OCI-LY1 (cell line): Measurements from ENCODE around the gene RAD51AP1.

Experiments used
- H2AFZ ChIP-seq: fragments of 200-600 bp; sonication (generic), shearing (Covaris generic); 2 replicates; pipeline ENCODE4 v1.6.0; 2014; ENCODE audit warnings: antibody characterized with exemption, mild to moderate bottlenecking, low read length
- H3F3A ChIP-seq: fragments of 200-600 bp; sonication (generic), shearing (Covaris generic); 2 replicates; pipeline ENCODE4 v1.6.0; 2014; ENCODE audit warnings: mild to moderate bottlenecking, antibody characterized with exemption, low read length, moderate library complexity; ENCODE audit not compliant: insufficient read depth
- H3K27ac ChIP-seq: fragments of 200-600 bp; sonication (generic); 2 replicates; pipeline ENCODE4 v1.5.1; 2014; ENCODE audit warnings: low read length, mixed run types, mild to moderate bottlenecking, low read depth; ENCODE audit not compliant: poor library complexity, severe bottlenecking
- H3K27me3 ChIP-seq: fragments of 200-600 bp; sonication (generic); 2 replicates; pipeline ENCODE4 v1.6.0; 2014; ENCODE audit warnings: antibody characterized with exemption, mild to moderate bottlenecking, low read length, moderate library complexity; ENCODE audit not compliant: insufficient read depth
- H3K36me3 ChIP-seq: fragments of 200-600 bp; sonication (generic); 2 replicates; pipeline ENCODE4 v1.6.1; 2014; ENCODE audit warnings: mild to moderate bottlenecking, antibody characterized with exemption, low read length, moderate library complexity, mixed read lengths; ENCODE audit not compliant: insufficient read depth
- H3K4me1 ChIP-seq: fragments of 200-600 bp; sonication (generic); 2 replicates; pipeline ENCODE4 v1.5.1; 2014; ENCODE audit warnings: mild to moderate bottlenecking, low read length, moderate library complexity; ENCODE audit not compliant: insufficient read depth, severe bottlenecking
- H3K4me2 ChIP-seq: fragments of 200-600 bp; sonication (generic), shearing (Covaris generic); 2 replicates; pipeline ENCODE4 v1.6.1; 2014; ENCODE audit warnings: low read length
- H3K4me3 ChIP-seq: fragments of 200-600 bp; sonication (generic); 2 replicates; pipeline ENCODE4 v1.5.1; 2014; ENCODE audit warnings: low read length, low read depth, mild to moderate bottlenecking, mixed read lengths; ENCODE audit not compliant: poor library complexity, severe bottlenecking
- H3K79me2 ChIP-seq: fragments of 200-600 bp; shearing (Covaris generic); 2 replicates; pipeline ENCODE4 v1.6.1; 2016; ENCODE audit warnings: mixed run types, low read length, mixed read lengths; ENCODE audit not compliant: insufficient read depth
- H3K9ac ChIP-seq: fragments of 200-600 bp; sonication (generic), shearing (Covaris generic); 2 replicates; pipeline ENCODE4 v1.6.1; 2014; ENCODE audit warnings: mild to moderate bottlenecking, low read length, mixed read lengths
- H3K9me2 ChIP-seq: fragments of 200-600 bp; sonication (generic), shearing (Covaris generic); 2 replicates; pipeline ENCODE4 v1.6.1; 2014; ENCODE audit warnings: low read depth, mild to moderate bottlenecking, low read length, mixed read lengths
- H3K9me3 ChIP-seq: fragments of 200-600 bp; shearing (Covaris generic); 2 replicates; pipeline ENCODE4 v1.6.1; 2014; ENCODE audit warnings: low read length, mixed read lengths
- H4K20me1 ChIP-seq: fragments of 200-600 bp; sonication (generic), shearing (Covaris generic); 2 replicates; pipeline ENCODE4 v1.6.0; 2016; ENCODE audit warnings: mild to moderate bottlenecking, low read length; ENCODE audit not compliant: insufficient read depth
- CTCF ChIP-seq: fragments of 200-600 bp; sonication (generic), shearing (Covaris generic); IDR thresholded peaks from 2 replicates; pipeline ENCODE4 v1.5.1; 2017; ENCODE audit warnings: mild to moderate bottlenecking, antibody characterized with exemption, low read length, moderate library complexity, mixed read lengths
- EZH2 ChIP-seq: fragments of 200-600 bp; sonication (generic), shearing (Covaris generic); IDR thresholded peaks from 2 replicates; pipeline ENCODE4 v1.8.0; 2017; ENCODE audit warnings: borderline replicate concordance, mixed run types, mild to moderate bottlenecking, antibody characterized with exemption, low read length, moderate library complexity, mixed read lengths

RAD51AP1 gene

DNA sequence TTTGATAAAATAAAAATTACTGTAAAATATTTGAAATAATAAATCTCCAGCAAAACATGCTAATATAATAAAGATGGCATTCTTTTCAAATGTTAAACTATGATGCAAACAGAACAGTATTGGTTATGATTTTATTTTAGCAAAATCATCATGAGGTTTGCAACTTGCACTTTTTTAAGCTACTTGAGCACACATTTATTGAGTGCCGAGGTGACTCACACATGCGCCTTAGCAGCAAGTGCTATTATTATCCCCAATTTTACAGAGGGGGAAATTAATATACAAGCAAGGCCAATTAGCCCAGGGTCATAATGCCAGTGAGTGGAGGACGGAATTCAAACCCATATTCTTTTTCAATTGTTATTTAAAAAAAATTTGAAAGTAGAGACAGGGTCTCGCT is 30.6 kb downstream of the RAD51AP1 start:
- Histone ChIP-seq H3K4me3 (no peak overlapping the region), H3K4me1 (peaks cover 18% of the 10 kb centered on the region), H3K9me3 (no peaks in the 10 kb centered on the region), H3K9ac (no peak overlapping the region), H2AFZ (no peak overlapping the region), H3K27me3 (no peaks in the 10 kb centered on the region), H3F3A (no peaks in the 10 kb centered on the region), H3K36me3 (peaks cover 4% of the 10 kb centered on the region; the same call in 1 of the 2 replicates), H3K79me2 (no peaks in the 10 kb centered on the region), H3K27ac (no peak overlapping the region), H4K20me1 (no peaks in the 10 kb centered on the region), H3K4me2 (no peak overlapping the region), H3K9me2 (no peaks in the 10 kb centered on the region)
- TF ChIP-seq CTCF (no peak), EZH2 (no peak)

GRCh38 chr12:4572680-4573079 is 34.0 kb downstream of the RAD51AP1 start:
- H4K20me1 ChIP-seq, result no peaks in the 10 kb centered on the region
- no peaks in the 10 kb centered on the region for H3F3A ChIP-seq
- no peak for TF ChIP-seq CTCF
- TF ChIP-seq EZH2, result no peak
- no peaks in the 10 kb centered on the region for H3K79me2 ChIP-seq
- no peaks in the 10 kb centered on the region for H3K9me2 ChIP-seq
- no peak overlapping the region for H3K27ac ChIP-seq
- no peak overlapping the region for H2AFZ ChIP-seq
- no peak overlapping the region for H3K9ac ChIP-seq
- H3K4me3 ChIP-seq, result no peak overlapping the region
- no peaks in the 10 kb centered on the region for H3K9me3 ChIP-seq
- peaks cover 4% of the 10 kb centered on the region; the same call in 1 of the 2 replicates for H3K36me3 ChIP-seq
- no peaks in the 10 kb centered on the region for H3K4me1 ChIP-seq
- H3K27me3 ChIP-seq, result no peaks in the 10 kb centered on the region
- no peak overlapping the region for H3K4me2 ChIP-seq

- no peak overlapping the region for H3K4me3 ChIP-seq
- no peaks in the 10 kb centered on the region for H3K79me2 ChIP-seq
- no peak overlapping the region for H3K4me2 ChIP-seq
- no peak overlapping the region for H2AFZ ChIP-seq
- no peak for TF ChIP-seq EZH2
- TF ChIP-seq CTCF, result peak; percentile 59; the same call in 1 of the 2 replicates
- H3K27me3 ChIP-seq, result no peaks in the 10 kb centered on the region
- H4K20me1 ChIP-seq, result no peaks in the 10 kb centered on the region
- H3K4me1 ChIP-seq, result no peaks in the 10 kb centered on the region
- H3K36me3 ChIP-seq, result no peaks in the 10 kb centered on the region
- no peaks in the 10 kb centered on the region for H3K9me3 ChIP-seq
- no peak overlapping the region for H3K27ac ChIP-seq
- H3F3A ChIP-seq, result no peaks in the 10 kb centered on the region
- no peak overlapping the region for H3K9ac ChIP-seq
- H3K9me2 ChIP-seq, result no peaks in the 10 kb centered on the region
Measured at GRCh38 chr12:4579305-4580102, 40.8 kb downstream of the RAD51AP1 start.
